Ishikawa (cell line): ENCODE results near the gene CHRNA5.

Source experiments
- CEBPB ChIP-seq: IDR thresholded peaks from 2 replicates; pipeline ENCODE4 v1.6.1; 2012
- CREB1 ChIP-seq: IDR thresholded peaks from 2 replicates; pipeline ENCODE4 v1.6.1; 2012; ENCODE audit warnings: low read depth
- EGR1 ChIP-seq: IDR thresholded peaks from 2 replicates; pipeline ENCODE4 v1.6.1; 2012
- EP300 ChIP-seq: IDR thresholded peaks from 2 replicates; pipeline ENCODE4 v1.6.1; 2012; ENCODE audit warnings: borderline replicate concordance
- FOXM1 ChIP-seq: IDR thresholded peaks from 2 replicates; pipeline ENCODE4 v1.6.1; 2012; ENCODE audit warnings: low read depth, borderline replicate concordance
- NFIC ChIP-seq: IDR thresholded peaks from 2 replicates; pipeline ENCODE4 v1.6.1; 2012
- RAD21 ChIP-seq: IDR thresholded peaks from 2 replicates; pipeline ENCODE4 v1.6.1; 2012; ENCODE audit warnings: low read depth
- TAF1 ChIP-seq: IDR thresholded peaks from 2 replicates; pipeline ENCODE4 v1.6.1; 2012; ENCODE audit warnings: low read depth, mild to moderate bottlenecking
- TCF12 ChIP-seq: IDR thresholded peaks from 2 replicates; pipeline ENCODE4 v1.6.1; 2012; ENCODE audit warnings: low read depth
- TEAD4 ChIP-seq: IDR thresholded peaks from 2 replicates; pipeline ENCODE4 v1.6.1; 2012
- YY1 ChIP-seq: IDR thresholded peaks from 2 replicates; pipeline ENCODE4 v1.6.1; 2012; ENCODE audit warnings: low read depth
- ZBTB7A ChIP-seq: IDR thresholded peaks from 2 replicates; pipeline ENCODE4 v1.6.1; 2012; ENCODE audit warnings: low read depth
- TF ChIP-seq, protein P1 (sequence below): IDR thresholded peaks from 2 replicates; pipeline ENCODE4 v1.6.1; 2012
- TF ChIP-seq, protein P2 (sequence below): IDR thresholded peaks from 2 replicates; pipeline ENCODE4 v1.6.1; 2012; ENCODE audit warnings: low read depth, mild to moderate bottlenecking
- TF ChIP-seq, protein P3 (sequence below): IDR thresholded peaks from 2 replicates; pipeline ENCODE4 v1.6.1; 2012

CHRNA5 gene

DNA sequence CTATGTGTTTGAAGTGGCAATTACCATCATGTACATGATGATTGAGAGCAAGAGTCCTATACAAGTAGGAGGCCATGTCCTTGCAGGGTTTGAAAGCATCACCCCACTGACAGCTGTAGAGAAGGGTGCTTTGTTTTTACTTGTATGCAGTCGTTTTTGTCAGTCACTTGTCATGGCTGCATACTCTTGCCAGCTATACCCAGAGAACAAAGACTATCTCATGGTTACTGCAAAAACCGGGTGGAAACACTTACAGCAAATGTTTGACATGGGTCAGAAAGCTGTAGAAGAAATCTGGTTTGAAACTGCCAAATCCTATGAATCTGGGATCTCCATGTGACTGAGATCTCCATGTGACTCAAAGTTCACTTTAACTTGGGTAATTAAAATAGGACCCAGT is 32.0 kb upstream of the CHRNA5 start:
- TF ChIP-seq, protein P1, sequence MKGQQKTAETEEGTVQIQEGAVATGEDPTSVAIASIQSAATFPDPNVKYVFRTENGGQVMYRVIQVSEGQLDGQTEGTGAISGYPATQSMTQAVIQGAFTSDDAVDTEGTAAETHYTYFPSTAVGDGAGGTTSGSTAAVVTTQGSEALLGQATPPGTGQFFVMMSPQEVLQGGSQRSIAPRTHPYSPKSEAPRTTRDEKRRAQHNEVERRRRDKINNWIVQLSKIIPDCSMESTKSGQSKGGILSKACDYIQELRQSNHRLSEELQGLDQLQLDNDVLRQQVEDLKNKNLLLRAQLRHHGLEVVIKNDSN, result no peak
- TF ChIP-seq EGR1 (no peak), CEBPB (no peak), TEAD4 (no peak)
- TF ChIP-seq, protein P2, sequence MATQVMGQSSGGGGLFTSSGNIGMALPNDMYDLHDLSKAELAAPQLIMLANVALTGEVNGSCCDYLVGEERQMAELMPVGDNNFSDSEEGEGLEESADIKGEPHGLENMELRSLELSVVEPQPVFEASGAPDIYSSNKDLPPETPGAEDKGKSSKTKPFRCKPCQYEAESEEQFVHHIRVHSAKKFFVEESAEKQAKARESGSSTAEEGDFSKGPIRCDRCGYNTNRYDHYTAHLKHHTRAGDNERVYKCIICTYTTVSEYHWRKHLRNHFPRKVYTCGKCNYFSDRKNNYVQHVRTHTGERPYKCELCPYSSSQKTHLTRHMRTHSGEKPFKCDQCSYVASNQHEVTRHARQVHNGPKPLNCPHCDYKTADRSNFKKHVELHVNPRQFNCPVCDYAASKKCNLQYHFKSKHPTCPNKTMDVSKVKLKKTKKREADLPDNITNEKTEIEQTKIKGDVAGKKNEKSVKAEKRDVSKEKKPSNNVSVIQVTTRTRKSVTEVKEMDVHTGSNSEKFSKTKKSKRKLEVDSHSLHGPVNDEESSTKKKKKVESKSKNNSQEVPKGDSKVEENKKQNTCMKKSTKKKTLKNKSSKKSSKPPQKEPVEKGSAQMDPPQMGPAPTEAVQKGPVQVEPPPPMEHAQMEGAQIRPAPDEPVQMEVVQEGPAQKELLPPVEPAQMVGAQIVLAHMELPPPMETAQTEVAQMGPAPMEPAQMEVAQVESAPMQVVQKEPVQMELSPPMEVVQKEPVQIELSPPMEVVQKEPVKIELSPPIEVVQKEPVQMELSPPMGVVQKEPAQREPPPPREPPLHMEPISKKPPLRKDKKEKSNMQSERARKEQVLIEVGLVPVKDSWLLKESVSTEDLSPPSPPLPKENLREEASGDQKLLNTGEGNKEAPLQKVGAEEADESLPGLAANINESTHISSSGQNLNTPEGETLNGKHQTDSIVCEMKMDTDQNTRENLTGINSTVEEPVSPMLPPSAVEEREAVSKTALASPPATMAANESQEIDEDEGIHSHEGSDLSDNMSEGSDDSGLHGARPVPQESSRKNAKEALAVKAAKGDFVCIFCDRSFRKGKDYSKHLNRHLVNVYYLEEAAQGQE, result no peak

DNA sequence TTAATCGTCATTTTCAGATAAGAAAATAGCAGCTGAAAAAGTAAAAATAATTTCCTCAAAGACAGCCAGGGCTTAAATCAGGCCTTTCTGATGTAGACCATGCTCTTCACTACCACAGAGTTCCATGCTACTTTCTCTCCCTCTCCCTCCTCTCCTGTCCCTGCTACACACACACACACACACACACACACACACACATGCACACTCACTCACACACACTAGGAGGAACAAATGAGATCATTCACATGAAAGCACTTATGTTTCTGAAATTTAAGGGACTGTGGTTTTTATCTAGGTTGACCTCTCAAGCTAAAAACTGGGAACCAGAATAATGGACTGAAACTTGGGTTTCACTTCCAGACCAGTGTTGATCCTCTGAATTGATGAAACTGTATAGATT is 29.2 kb upstream of the CHRNA5 start:
- no peak for TF ChIP-seq TEAD4
- TF ChIP-seq, protein P2, result no peak
- TF ChIP-seq FOXM1, result no peak
- no peak for TF ChIP-seq NFIC
- no peak for TF ChIP-seq EP300

DNA sequence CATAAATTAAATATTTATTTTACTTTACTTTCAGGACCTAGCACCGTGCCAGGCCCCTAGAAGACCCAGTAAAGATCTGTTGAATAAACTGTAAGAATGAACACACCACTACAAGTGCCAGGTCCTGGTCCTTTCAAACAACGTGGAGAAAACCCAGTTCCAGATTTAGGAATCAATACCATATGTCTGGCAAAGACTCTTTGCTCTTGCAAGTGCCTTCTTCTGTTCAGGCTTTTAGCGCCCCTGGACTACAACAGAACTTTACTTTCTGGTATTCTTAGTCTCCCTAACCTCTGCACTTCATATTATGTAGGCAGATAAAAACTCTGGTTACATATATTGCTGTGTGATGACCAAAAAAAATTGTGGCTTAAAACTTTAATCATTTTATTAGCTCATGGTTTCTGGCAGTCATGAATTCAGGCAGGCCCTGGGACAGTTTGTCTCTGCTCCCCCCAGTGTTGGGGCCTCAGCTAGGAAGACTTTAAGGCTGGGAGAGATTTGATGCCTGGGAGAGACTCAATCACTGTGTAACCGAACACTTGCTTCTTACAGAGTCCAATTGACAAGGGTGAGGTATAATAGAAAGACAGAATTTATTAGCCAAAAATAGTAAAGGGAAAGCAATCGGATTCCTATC is 27.9 kb upstream of the CHRNA5 start:
- TF ChIP-seq, protein P2, result no peak

DNA sequence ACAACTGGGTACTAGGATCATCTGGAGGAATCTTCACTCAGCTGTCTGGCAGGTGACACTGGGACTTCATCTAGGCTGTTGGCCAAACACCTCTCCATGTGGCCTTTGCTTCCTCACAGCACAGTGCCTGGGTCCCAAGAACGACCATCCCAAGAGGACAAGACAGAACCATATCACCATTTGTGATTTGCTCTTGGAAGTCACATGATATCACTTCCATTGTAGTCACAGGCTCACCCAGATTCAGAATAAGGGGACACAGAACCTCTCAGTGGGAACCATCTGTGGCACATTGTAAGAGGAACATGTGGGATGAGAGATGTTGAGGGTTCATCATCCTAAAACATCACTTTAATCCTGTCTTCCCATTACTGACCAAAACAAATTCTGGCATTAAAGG is 27.0 kb upstream of the CHRNA5 start:
- TF ChIP-seq, protein P3, sequence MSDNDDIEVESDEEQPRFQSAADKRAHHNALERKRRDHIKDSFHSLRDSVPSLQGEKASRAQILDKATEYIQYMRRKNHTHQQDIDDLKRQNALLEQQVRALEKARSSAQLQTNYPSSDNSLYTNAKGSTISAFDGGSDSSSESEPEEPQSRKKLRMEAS, result no peak
- no peak for TF ChIP-seq NFIC
- no peak for TF ChIP-seq FOXM1
- no peak for TF ChIP-seq CEBPB
- TF ChIP-seq TEAD4, result no peak
- no peak for TF ChIP-seq RAD21
- TF ChIP-seq TCF12, result no peak
- TF ChIP-seq CREB1, result no peak
- TF ChIP-seq YY1, result no peak
- no peak for TF ChIP-seq ZBTB7A
- no peak for TF ChIP-seq EP300
- TF ChIP-seq TAF1, result no peak
- no peak for TF ChIP-seq EGR1

DNA sequence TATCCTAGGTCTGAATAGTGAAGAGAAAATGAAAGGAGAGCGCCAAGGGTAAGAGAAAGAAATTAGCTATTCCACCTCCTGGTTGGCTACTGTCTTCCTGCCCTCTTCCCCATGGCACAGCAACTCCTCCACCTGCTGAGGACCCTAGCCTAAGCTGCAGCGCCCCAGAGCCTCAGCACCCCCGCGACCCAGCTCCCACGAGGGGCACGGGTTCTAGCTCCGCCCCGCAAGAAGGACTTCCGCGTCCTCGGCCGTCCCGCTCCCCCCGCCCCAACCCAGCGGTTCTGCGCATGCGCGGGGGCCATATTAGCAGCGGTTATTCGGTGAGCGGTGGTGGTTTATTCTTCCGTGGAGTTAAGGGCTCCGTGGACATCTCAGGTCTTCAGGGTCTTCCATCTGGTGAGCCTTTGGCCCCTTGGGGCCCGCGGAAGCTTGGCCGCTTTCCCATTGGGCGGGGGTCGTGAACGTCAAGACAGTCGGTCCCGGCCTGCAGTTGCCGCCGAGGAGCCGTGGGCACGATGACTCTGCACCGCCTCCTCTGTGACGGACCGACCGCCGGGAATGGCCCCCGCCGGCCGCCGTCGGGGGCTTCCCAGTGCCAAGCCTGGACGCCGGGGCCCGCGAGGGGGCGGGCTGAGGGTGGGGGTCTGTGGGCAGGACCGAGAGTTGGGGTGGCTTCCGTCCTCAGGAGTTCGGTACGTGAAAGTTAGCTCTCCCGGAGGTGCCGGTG is 25.0 kb upstream of the CHRNA5 start, which contains the start of gene PSMA4:
PSMA4 (plus strand) TSS at position 304 of the 730 bp plus-strand sequence. CDS start 1,484 bp downstream, outside the sequence.
- TF ChIP-seq TEAD4, result 0 out of 2 replicates have a peak, but pooled peaks have one; percentile 15
- peak; percentile 91 for TF ChIP-seq YY1
- no peak for TF ChIP-seq FOXM1
- no peak for TF ChIP-seq NFIC
- TF ChIP-seq EGR1, result no peak
- TF ChIP-seq CEBPB, result no peak
- TF ChIP-seq RAD21, result no peak
- TF ChIP-seq, protein P3, result peak; percentile 89
- no peak for TF ChIP-seq TCF12
- TF ChIP-seq CREB1, result 0 out of 2 replicates have a peak, but pooled peaks have one; percentile 26
- TF ChIP-seq ZBTB7A, result peak; percentile 84
- TF ChIP-seq, protein P1, result no peak
- TF ChIP-seq EP300, result no peak
- peak; percentile 82 for TF ChIP-seq TAF1
- TF ChIP-seq, protein P2, result no peak
